ENCODE results near the gene PROSER3. TPM values are rescaled to one million over a fixed set of nuclear protein-coding genes. Genes with fewer than 3 reads are reported as not detected.

PROSER3 gene
- total and polyA plus RNA-seq, 2 donors (not counting 1 experiment from before 2014, with no cell fraction given), result 26.0 to 61.0 TPM

GRCh38 chr19:35756377-35757230 lies 1.4 kb upstream of the PROSER3 start, which contains the start of gene HSPB6:
TSS of gene HSPB6 (minus strand) at chr19:35757029. CDS start at chr19:35757008, 21 bp downstream.
- H3K4me2 ChIP-seq (replicated peaks; ENCODE audit: low read depth, low read length, poor library complexity, severe bottlenecking), result peak within 1 kb of the TSS; percentile 98
- peak within 1 kb of the TSS; percentile 96 for H3K9ac ChIP-seq (ENCODE audit: low read length)
- Mint-ChIP-seq H3K9me3 (ENCODE audit: insufficient read depth) (no peaks in the 10 kb centered on the region), H3K4me1 (peaks cover 34% of the 10 kb centered on the region), H3K27me3 (peaks cover 17% of the 10 kb centered on the region), H3K4me3 (peak within 1 kb of the TSS; percentile 99), H3K27ac (peak within 1 kb of the TSS; percentile 99)
- H4K20me1 ChIP-seq (ENCODE audit: control insufficient read depth, insufficient read depth, low read length, poor library complexity, severe bottlenecking), result peaks cover 4% of the 10 kb centered on the region
- CTCF ChIA-PET, result interaction anchor here (1.3 kb wide), 1 partner anchor 16 kb away, joined by 3 read pairs; no protein-coding TSS in a partner anchor
- no peak for ATAC-seq (ENCODE audit: low read depth)
- peaks cover 24 to 35% of the 10 kb centered on the region in 2 donors for H3K4me1 ChIP-seq (ENCODE audit: control insufficient read depth in 2 of 2, insufficient read depth in 2 of 2, low read length in 2 of 2)
- TF ChIP-seq EZH2 (IDR thresholded peaks at IDR 0.05; ENCODE audit: borderline replicate concordance, insufficient read depth, low read depth, low read length, poor library complexity, severe bottlenecking), result peak; percentile 47
- TF ChIP-seq CTCF (IDR thresholded peaks at IDR 0.05), result no peak
- peak within 1 kb of the TSS; percentile 85 to 99 (median 94) for H3K4me3 ChIP-seq (ENCODE audit: control extremely low read depth in 1 of 5, extremely low read depth in 1 of 5, insufficient read depth in 1 of 5, low read depth in 2 of 5, low read length in 4 of 5)
- H3K27me3 ChIP-seq (replicated peaks in 1 of 4; ENCODE audit: control extremely low read depth in 1 of 4, control insufficient read depth in 3 of 4, insufficient read depth in 4 of 4, low read length in 3 of 4), result peaks cover 0 to 26% (median 10%) of the 10 kb centered on the region in 4 experiments
- POLR2A ChIA-PET, result interaction anchor here (1.1 to 2.2 kb wide), 4 partner anchors 8 to 16 kb away, joined by 7 to 17 read pairs (median 9); partner anchors contain the start of genes LIN37, PSENEN and U2AF1L4
- intact Hi-C loops (cut with micrococcal nuclease), result loop anchor here (5.0 kb wide), 1 partner anchor 64 kb away; no protein-coding TSS in a partner anchor
- H3K79me2 ChIP-seq (ENCODE audit: control insufficient read depth, insufficient read depth, low read length), result peaks cover 23% of the 10 kb centered on the region
- peak within 1 kb of the TSS; percentile 89 for H2AFZ ChIP-seq (ENCODE audit: insufficient read depth, low read depth, low read length, poor library complexity, severe bottlenecking)
- H3K9me3 ChIP-seq (ENCODE audit: control extremely low read depth in 1 of 3, control insufficient read depth in 2 of 3, insufficient read depth in 1 of 3, low read length in 2 of 3), result peaks cover 0 to 10% (median 0%) of the 10 kb centered on the region in 3 donors
- H3K36me3 ChIP-seq (replicated peaks in 1 of 2; ENCODE audit: control extremely low read depth in 1 of 2, control insufficient read depth in 1 of 2, extremely low read depth in 1 of 2, insufficient read depth in 2 of 2, low read length in 1 of 2), result peaks cover 0 to 29% of the 10 kb centered on the region in 2 experiments
- DNase-seq, result peak; percentile 32
- WGBS (ENCODE audit: insufficient coverage), result 10% methylated on average over 50 of the region's 52 CpGs
- peak within 1 kb of the TSS in 1 of 2 donors; percentile 96 for H3K27ac ChIP-seq (ENCODE audit: low read length in 2 of 2)

Data from B cell (primary cell).